GM12892 (cell line): ENCODE data around the gene KLHL30.
A peak's percentile ranks its signal among the peaks of the same experiment; 100 is the strongest.

Source experiments
- DNase-seq: peaks from one replicate; pipeline ENCODE4 v3.0.0; 2011; ENCODE audit not compliant: insufficient read length
- FAIRE-seq: peaks from 2 replicates; lab custom pipeline; 2011; peaks lifted over from hg19 to GRCh38; lab: Jason Lieb, UNC
- POLR2A ChIP-seq: IDR thresholded peaks from 2 replicates; pipeline ENCODE4 v1.6.1; 2011; ENCODE audit warnings: low read depth, low read length, control low read depth
- POLR2AphosphoS5 ChIP-seq: IDR thresholded peaks from 2 replicates; pipeline ENCODE4 v1.6.1; 2011; ENCODE audit warnings: low read depth, low read length, control low read depth
- TAF1 ChIP-seq: IDR thresholded peaks from 2 replicates; pipeline ENCODE4 v1.6.1; 2011; ENCODE audit warnings: low read depth, mild to moderate bottlenecking, control low read depth, low read length, borderline replicate concordance

KLHL30 gene

DNA sequence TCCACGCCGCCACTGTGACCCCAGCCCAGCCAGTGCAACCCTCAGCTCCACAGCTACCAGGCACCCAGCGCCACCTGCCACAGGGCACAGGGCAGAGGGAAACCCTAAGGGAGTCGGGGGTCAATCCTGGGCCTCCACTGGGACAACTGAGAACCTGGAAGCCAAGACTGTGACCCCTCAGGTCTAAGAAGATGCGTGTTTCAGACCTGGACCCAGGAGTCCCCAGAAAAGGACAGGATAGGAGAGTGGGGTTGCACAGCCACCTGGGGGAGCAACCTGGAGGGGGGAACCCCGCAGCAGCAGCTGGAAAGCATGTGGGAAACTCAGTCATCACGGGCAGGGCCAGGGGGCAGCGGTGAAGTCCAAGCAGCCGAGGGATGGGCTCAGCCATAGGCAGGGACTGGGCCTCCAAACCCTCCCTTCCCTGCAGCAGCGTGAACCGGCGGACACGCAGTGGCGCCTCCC is 34.2 kb upstream of the KLHL30 start:
- no peak for DNase-seq
- TF ChIP-seq POLR2AphosphoS5 = no peak
- no peak for TF ChIP-seq TAF1
- no peak for TF ChIP-seq POLR2A
- FAIRE-seq = no peak

DNA sequence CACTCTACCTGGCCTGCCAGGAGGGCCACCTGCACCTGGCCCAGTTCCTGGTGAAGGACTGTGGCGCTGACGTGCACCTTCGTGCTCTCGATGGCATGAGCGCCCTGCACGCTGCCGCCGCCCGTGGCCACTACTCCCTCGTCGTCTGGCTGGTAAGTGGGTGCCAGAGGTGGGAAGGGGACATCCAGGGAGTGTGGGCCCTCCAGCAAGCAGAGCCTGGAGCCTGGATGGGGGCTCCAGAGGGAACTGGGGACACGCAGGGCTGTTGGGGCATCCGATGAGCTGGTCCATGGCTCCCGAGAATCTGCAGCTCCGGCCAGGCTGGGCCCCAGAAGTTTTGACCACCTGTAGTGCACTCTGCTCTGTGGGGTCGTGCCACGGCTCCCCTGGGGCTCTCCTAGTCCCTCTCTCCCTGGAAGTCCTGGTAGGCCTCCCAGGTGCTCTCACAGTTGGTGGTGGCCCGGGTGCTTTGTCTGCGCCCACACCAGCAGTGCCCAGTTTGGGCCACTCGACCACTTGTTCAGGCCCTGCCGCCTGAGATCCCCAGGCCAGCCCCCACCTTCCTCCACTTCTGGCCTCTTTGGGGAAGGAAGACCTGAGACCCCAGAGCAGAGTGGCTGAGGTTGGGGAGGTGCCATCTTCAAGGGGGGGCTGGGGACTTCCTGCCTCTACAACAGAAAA is 33.6 kb upstream of the KLHL30 start:
- no peak for TF ChIP-seq POLR2A
- TF ChIP-seq POLR2AphosphoS5 = no peak
- TF ChIP-seq TAF1 = no peak
- no peak for FAIRE-seq
- peak; percentile 13 for DNase-seq

DNA sequence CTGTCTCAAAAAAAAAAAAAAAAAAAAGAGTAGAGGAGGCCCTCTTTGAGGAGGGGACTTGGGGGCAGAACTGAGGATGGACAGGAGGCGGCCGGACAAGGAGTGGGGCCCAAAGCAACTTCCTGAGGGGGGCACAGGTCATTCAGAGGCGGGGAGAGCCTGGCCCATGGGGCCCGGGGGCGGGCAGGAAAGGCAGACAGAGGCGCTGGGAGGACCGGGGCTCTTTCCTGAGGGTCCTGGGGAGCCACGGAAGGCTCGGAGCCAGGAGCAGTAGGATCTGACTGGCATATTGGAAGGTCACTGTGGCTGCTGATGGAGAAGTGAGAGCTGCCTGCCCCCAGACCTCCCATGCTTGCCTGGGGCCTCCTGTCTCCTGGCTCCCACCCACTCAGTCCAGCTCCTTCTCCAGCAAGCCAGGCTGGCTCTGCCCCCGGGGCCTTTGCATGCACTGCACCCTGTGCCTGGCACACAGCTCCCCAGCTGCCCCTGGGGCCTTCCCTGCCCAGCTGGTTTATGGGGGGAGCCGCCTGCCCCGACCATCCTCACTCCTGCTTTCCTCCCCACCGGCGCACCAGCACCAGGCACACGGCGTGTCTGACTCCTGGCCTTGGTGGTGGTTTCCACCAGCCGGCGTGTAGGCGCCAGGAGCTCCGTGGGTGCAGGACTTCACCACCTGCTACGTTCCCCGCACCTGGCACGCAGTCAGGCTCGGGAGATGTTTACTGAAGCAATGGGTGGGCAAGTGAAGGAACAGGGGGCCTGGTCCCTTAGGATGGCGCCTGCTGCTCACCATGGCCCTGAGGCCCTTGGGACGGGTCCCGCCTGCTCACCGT is 32.7 kb upstream of the KLHL30 start:
- FAIRE-seq (no peak), DNase-seq (no peak)
- no peak for TF ChIP-seq POLR2A
- TF ChIP-seq POLR2AphosphoS5 = no peak
- no peak for TF ChIP-seq TAF1

DNA sequence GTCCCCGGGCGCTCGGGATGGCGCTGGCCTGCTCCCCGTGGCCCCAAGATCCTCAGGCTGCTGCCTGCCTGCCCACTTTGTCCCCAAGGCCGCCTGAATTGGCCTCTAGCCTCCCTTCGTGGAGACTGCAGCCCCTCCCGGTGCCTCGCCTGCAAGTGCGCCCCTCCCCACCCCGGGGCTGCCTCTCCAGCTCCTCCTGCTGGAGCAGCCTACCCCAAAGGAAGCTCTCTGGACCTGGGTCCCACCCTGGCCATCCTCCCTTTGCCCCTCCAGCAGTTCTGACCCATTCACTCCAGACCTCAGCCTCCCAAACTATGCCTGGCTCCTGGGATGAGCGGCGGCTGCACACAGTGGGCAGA is 32.1 kb upstream of the KLHL30 start:
- TF ChIP-seq POLR2AphosphoS5 = no peak
- DNase-seq (no peak), FAIRE-seq (no peak)

DNA sequence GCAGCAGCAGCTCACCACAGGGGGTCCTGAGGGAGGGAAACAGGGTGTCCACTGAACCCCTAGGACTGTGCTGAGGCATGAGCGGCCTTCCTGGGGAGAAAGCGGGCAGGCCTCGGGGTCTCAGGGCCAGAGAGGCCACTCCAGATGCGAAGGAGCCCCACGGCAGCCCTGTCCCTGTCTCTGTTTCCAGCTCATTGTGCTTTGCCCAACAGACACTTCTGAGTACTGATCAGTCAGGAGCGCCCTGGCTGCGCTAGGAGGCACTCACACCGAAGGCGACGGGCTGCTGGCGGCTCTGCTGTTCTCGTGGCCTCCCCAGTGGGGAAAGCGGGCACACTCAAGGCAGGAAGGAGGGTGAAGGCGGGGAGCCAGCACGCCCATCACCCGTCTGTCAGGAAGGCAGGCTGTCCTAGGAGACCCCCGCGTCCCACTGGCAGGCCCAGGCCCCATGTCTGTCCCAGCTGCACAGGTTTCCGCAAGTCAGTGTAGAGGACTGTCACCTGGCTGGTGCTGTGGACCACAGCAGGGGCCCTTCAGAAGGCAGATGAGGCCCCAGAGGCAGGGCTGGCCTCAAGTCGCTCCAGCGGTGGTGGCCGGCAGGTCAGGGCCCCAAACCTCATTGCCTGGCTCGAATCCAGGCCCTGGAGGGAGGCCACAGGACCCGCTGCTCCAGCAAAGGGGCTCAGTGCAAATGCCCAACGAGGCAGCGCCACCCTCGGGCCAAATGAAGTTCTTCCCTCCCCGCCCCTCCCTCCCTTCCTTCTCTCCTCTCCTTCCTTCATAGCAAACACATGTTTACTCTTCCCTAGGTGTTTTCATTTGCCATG is 31.6 kb upstream of the KLHL30 start:
- no peak for TF ChIP-seq POLR2AphosphoS5
- TF ChIP-seq POLR2A = no peak
- TF ChIP-seq TAF1 = no peak
- peak; percentile 50 for FAIRE-seq
- DNase-seq = peak; percentile 46

DNA sequence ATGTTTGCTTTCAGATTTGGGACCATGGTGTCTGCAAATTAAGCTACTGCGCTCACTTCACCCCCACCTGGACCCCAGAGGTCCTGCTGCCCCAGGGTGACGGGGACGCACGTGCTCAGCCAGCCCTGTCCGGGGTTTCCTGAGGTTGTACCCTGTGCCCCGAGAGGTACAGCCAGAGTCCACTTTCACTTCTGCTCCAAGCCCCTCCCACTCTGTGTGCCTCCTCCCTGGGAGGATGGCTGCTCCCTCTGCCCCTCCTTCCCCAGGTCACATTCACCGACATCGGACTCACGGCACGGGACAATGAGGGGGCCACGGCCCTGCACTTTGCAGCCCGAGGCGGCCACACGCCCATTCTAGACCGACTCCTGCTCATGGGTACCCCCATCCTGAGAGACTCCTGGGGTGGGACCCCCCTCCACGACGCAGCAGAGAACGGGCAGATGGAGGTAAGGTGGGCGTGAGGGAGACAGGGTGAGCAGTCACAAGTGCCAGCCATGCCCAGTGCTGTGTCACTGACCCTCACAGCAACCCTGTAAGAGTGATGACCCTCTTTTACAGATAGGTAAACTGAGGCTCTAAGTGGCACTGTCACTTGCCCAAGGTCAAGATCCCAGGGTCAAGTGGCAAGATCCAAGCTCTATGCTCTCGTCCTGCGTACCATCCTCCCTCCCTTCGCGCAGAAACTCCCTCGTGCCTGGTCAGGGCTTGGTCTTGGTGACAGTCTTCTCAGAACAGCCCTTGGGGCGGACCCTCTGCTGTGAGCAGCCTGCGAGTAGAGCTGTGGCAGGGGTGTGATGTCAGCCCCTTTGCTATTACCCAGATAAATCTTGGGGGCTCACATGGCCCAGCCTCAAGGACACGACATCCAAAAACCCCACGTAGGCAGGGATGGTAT is 30.7 kb upstream of the KLHL30 start:
- TF ChIP-seq POLR2A (no peak), POLR2AphosphoS5 (no peak)
- DNase-seq = peak; percentile 81
- peak; percentile 99 for FAIRE-seq

DNA sequence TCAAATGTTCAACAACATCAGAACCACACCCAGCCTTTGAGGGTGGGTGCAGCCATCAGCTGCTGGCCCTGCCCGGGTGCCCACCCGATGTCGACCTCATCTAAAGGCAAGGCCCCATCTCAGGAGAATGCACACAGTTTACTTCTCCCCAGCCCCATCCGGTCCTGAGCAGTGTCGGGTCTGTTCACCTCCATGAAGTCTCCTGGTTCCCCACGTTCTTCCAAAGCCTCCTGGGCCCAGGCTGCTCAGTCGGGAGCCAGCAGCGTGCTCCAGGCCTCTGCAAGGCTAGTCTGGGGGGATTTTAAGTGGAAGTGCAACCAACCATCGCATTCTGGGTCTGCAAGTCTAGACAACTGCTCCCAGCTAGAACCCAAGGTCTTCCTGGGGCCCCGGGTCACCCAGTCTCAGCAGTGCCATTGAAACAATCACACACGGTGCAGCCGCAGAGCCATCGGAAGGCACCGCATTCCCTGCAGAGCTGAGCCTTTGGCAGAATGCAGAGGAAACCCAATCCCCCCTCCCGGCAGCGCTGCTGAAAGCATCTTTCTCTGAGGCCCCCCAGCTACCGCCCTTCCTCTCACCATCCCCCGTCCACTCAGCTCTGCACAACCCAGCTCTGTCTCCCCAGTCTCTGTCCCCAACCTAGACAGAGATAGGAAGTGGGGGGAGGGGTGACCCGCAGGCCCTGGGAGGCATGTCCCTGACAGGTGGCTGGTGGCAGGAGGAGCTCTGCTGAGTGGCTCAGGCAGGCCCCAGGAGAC is 29.9 kb upstream of the KLHL30 start:
- no peak for TF ChIP-seq POLR2A
- TF ChIP-seq POLR2AphosphoS5 = no peak
- TF ChIP-seq TAF1 = no peak
- DNase-seq (peak; percentile 53), FAIRE-seq (peak; percentile 79)

DNA sequence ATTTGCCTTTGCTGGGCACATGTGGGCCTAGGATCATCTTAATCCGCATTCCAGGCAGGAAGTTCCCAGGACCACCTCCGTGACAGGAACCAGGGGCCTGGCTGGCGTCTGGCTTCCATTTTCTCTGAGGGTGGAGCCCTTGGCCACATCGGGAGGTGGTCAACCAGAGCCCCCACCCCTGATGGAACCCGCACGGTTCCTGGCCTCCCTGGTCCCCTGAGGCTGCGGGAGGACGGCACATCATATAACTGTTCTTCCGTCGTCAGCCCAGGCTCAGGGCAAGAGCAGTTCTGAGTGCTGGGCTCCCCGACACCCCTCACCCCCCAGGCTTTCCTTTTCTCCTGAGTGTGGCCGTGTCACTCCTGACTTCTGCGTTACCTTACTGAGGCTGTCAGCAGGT is 24.9 kb upstream of the KLHL30 start:
- TF ChIP-seq POLR2AphosphoS5 (no peak), TAF1 (no peak), POLR2A (no peak)
- DNase-seq (no peak), FAIRE-seq (no peak)

DNA sequence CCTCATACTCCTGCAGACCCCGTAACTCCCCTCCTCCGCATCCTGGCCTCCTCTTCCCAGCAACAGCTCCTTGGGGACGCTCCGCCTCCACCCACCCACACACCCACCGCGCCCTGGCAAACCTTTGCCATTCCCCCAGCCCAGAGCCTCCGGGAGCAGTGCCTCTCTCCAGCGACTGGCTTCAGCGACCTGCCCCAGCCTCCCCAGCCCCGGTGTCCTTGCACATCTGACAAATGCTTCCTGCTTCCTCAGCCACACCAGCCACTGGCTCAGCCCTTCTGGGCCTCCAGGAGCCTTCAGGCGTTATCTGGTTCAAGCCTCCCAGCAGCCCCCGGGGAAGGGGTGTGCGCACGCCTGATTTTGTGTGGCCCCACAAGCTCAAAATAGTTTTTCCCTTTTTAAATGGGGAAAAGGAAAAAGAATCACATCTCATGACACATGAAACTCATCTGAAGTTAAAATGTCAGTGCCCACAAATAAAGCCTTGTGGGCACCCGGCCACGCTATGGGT is 24.1 kb upstream of the KLHL30 start:
- TF ChIP-seq POLR2A (no peak), POLR2AphosphoS5 (no peak), TAF1 (no peak)
- DNase-seq = no peak
- no peak for FAIRE-seq
